ENCODE data around the gene ABHD13.
"Not testable (repeated sequence)": the region's sequence is repeated elsewhere in the genome, so short reads cannot be mapped to it uniquely, and the experiment has no call there.

Gene ABHD13

DNA sequence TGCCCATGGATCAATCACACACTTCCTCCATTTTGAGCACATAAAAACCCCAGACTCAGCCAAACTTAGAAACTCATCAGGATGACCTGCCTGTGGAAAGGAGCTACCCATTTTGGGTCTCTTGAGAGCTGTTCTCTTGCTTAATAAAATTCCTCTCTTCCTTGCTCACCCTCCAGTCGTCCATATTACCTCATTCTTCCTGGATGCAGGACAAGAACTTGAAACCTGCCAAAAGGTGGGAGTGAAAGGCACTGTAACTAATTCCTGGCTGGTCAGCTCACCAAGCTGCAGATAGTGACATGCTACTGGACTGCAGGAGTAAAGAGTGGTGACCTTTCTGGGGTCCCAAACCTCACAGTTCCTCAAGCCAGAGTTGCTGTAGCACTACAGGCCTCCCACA, 23.0 kb upstream of the ABHD13 start:
- WGBS, 2 experiments (ENCODE audit: insufficient coverage in 2 of 2), result 80% methylated on average over 1 of the region's 1 CpG; no CpG with 5 or more reads in 1 of the 2 experiments
- H3K36me3 ChIP-seq (ENCODE audit: control insufficient read depth, insufficient read depth, low read length), result no peaks in the 10 kb centered on the region
- H3K27ac ChIP-seq (ENCODE audit: low read depth, low read length, severe bottlenecking), result no peak overlapping the region
- no peaks in the 10 kb centered on the region for H3K4me1 ChIP-seq (ENCODE audit: control insufficient read depth, insufficient read depth, low read length, poor library complexity, severe bottlenecking)
- H3K4me3 ChIP-seq (ENCODE audit: extremely low read depth, insufficient read depth, low read length, poor library complexity, severe bottlenecking), result no peak overlapping the region
- peaks cover 14% of the 10 kb centered on the region for H3K9me3 ChIP-seq (ENCODE audit: control insufficient read depth, low read length)

GRCh38 chr13:108195861-108196260, 22.3 kb upstream of the ABHD13 start:
- no peaks in the 10 kb centered on the region for H3K36me3 ChIP-seq (ENCODE audit: control insufficient read depth, insufficient read depth, low read length)
- 70 to 77% methylated on average over 4 to 5 of the region's 5 CpGs for WGBS, 2 experiments (ENCODE audit: insufficient coverage in 2 of 2)
- H3K27ac ChIP-seq (ENCODE audit: low read depth, low read length, severe bottlenecking), result no peak overlapping the region
- H3K4me1 ChIP-seq (ENCODE audit: control insufficient read depth, insufficient read depth, low read length, poor library complexity, severe bottlenecking), result no peaks in the 10 kb centered on the region
- peaks cover 14% of the 10 kb centered on the region for H3K9me3 ChIP-seq (ENCODE audit: control insufficient read depth, low read length)
- no peak overlapping the region for H3K4me3 ChIP-seq (ENCODE audit: extremely low read depth, insufficient read depth, low read length, poor library complexity, severe bottlenecking)

DNA sequence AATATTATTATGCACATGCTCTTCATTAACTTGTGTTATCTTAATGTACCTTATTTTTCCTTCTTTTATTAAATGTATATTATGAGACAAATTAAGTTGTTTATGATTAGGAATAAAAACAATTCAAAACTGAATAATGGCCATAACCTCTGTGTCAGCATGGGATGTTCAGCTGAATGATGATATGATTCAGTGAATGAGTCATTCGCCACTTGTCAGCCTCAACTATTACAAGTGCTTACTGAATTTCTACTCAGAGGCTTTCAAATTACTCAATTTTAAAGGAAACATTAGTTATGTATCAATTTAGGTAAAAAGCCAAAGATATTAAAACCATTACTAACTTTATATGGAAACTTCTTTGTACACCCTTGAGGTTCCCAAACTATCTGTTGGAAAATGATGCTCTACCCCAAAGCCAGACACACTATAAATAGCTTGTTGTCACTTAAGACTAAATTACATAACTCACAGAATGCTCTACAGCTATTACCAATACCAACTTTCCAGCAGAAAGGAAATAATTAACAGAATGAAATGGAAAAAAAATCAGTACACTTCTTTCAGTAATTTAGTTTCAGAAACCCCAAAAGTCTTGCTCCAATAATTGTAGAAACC, 17.3 kb upstream of the ABHD13 start:
- Histone ChIP-seq H3K27ac (ENCODE audit: low read depth, low read length, severe bottlenecking) (no peak overlapping the region), H3K4me3 (ENCODE audit: extremely low read depth, insufficient read depth, low read length, poor library complexity, severe bottlenecking) (no peak overlapping the region), H3K9me3 (ENCODE audit: control insufficient read depth, low read length) (peaks cover 1% of the 10 kb centered on the region), H3K4me1 (ENCODE audit: control insufficient read depth, insufficient read depth, low read length, poor library complexity, severe bottlenecking) (no peaks in the 10 kb centered on the region), H3K36me3 (ENCODE audit: control insufficient read depth, insufficient read depth, low read length) (no peaks in the 10 kb centered on the region)
- no CpG with 5 or more reads among the region's 1 CpG for WGBS, 2 experiments (ENCODE audit: insufficient coverage in 2 of 2)

GRCh38 chr13:108210551-108210950, 7.6 kb upstream of the ABHD13 start:
- Histone ChIP-seq H3K27ac (ENCODE audit: low read depth, low read length, severe bottlenecking) (no peak overlapping the region), H3K9me3 (ENCODE audit: control insufficient read depth, low read length) (no peaks in the 10 kb centered on the region), H3K36me3 (ENCODE audit: control insufficient read depth, insufficient read depth, low read length) (peaks cover 20% of the 10 kb centered on the region), H3K4me1 (ENCODE audit: control insufficient read depth, insufficient read depth, low read length, poor library complexity, severe bottlenecking) (peaks cover 7% of the 10 kb centered on the region), H3K4me3 (ENCODE audit: extremely low read depth, insufficient read depth, low read length, poor library complexity, severe bottlenecking) (no peak overlapping the region)
- 100% methylated on average over 1 of the region's 2 CpGs; no CpG with 5 or more reads in 1 of the 2 experiments for WGBS, 2 experiments (ENCODE audit: insufficient coverage in 2 of 2)

DNA sequence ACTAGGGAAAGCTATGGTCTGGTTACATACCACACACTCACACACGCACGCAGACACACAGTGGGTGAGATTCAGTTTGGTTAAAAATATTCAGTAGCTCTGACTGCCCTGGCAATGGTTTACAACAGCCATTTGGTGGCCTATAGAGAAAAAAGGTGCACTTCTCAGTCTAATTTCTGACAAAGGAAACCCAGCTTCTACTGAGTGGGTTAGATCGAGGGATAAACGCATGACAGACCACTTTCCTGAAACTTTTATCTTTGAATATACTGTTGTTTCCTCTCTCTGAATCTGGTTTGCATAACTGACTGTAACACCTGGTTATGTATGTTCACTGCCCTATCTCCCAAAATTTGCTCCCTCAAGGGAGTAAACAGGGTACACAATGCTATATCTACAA, 5.3 kb upstream of the ABHD13 start:
- H3K9me3 ChIP-seq (ENCODE audit: control insufficient read depth, low read length), result no peaks in the 10 kb centered on the region
- H3K4me1 ChIP-seq (ENCODE audit: control insufficient read depth, insufficient read depth, low read length, poor library complexity, severe bottlenecking), result peaks cover 7% of the 10 kb centered on the region
- WGBS, 2 experiments (ENCODE audit: insufficient coverage in 2 of 2), result 100% methylated on average over 1 of the region's 4 CpGs
- no peak overlapping the region for H3K27ac ChIP-seq (ENCODE audit: low read depth, low read length, severe bottlenecking)
- peaks cover 20% of the 10 kb centered on the region for H3K36me3 ChIP-seq (ENCODE audit: control insufficient read depth, insufficient read depth, low read length)
- H3K4me3 ChIP-seq (ENCODE audit: extremely low read depth, insufficient read depth, low read length, poor library complexity, severe bottlenecking), result no peak overlapping the region

DNA sequence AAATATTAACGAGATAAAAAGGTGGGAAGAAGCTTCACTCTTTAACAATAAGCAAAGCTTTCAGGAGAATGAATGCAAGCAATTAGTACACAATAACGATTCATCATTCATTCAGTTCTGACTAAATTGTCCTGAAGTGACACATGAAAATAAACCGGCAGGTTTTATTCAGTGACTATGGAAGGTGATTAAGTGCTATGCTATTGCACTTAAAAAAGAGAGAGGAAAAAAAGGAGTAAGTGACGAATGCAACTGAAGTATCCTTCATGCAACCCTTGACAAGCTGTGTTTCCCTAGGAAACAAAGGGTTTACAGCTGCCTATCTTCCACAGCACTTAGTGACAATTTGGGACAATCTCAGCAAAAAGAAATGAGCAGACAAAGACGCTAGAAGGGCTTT, 4.2 kb upstream of the ABHD13 start:
- no peaks in the 10 kb centered on the region for H3K9me3 ChIP-seq (ENCODE audit: control insufficient read depth, low read length)
- H3K27ac ChIP-seq (ENCODE audit: low read depth, low read length, severe bottlenecking), result no peak overlapping the region
- 74% methylated on average over 3 of the region's 5 CpGs; no CpG with 5 or more reads in 1 of the 2 experiments for WGBS, 2 experiments (ENCODE audit: insufficient coverage in 2 of 2)
- peaks cover 7% of the 10 kb centered on the region for H3K4me1 ChIP-seq (ENCODE audit: control insufficient read depth, insufficient read depth, low read length, poor library complexity, severe bottlenecking)
- H3K4me3 ChIP-seq (ENCODE audit: extremely low read depth, insufficient read depth, low read length, poor library complexity, severe bottlenecking), result peak overlapping the region; percentile 37
- peaks cover 19% of the 10 kb centered on the region for H3K36me3 ChIP-seq (ENCODE audit: control insufficient read depth, insufficient read depth, low read length)

DNA sequence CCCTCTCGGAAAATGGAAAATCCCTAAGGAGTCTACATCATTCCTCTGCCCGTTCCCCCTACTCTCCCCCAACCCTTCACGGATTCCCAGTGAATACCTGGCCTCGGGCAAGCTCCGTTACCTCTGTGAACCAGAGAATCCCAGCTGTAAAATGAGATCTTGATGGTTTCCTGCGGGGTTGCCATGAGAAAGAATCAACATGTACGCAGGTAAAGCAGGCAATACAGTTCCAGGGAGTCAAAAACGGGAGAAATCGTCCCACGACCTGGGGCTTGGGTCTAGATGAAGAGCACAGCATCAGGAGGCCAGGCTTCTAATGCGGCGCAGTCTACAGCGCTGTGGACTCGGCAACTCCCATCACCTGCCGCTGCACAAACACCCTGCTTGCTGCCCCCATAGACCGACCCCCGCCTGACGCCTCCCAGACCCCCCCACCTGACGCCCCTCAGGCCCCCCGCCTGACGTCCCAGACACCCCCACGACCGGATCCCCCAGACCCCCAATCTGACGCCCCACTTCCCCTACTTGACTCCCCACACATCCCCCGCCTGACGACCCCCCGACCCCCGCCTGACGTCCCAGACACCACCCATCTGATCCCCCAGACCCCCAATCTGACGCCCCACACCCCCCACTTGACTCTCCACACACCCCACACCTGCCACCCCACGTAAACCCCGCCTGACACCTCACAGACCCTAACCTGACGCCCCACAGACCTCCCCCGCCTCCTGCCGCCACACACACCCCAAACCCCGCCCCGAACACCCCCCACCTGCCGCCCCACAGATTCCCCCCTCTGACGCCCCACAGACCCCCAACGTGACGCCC, 3.5 kb upstream of the ABHD13 start:
- WGBS, 2 experiments (ENCODE audit: insufficient coverage in 2 of 2), result 9% methylated on average over 11 of the region's 41 CpGs
- Histone ChIP-seq H3K27ac (ENCODE audit: low read depth, low read length, severe bottlenecking) (no peak overlapping the region), H3K4me1 (ENCODE audit: control insufficient read depth, insufficient read depth, low read length, poor library complexity, severe bottlenecking) (peaks cover 7% of the 10 kb centered on the region), H3K36me3 (ENCODE audit: control insufficient read depth, insufficient read depth, low read length) (peaks cover 11% of the 10 kb centered on the region), H3K4me3 (ENCODE audit: extremely low read depth, insufficient read depth, low read length, poor library complexity, severe bottlenecking) (peak overlapping the region; percentile 37), H3K9me3 (ENCODE audit: control insufficient read depth, low read length) (no peaks in the 10 kb centered on the region)

- H3K9me3 ChIP-seq (ENCODE audit: control insufficient read depth, low read length), result no peaks in the 10 kb centered on the region
- peaks cover 9% of the 10 kb centered on the region for H3K36me3 ChIP-seq (ENCODE audit: control insufficient read depth, insufficient read depth, low read length)
- H3K4me3 ChIP-seq (ENCODE audit: extremely low read depth, insufficient read depth, low read length, poor library complexity, severe bottlenecking), result peak within 1 kb of the TSS; percentile 37
- WGBS, 2 experiments (ENCODE audit: insufficient coverage in 2 of 2), result 0% methylated on average over 4 to 25 of the region's 26 CpGs
- H3K27ac ChIP-seq (ENCODE audit: low read depth, low read length, severe bottlenecking), result no peak within 1 kb of the TSS
- peaks cover 7% of the 10 kb centered on the region for H3K4me1 ChIP-seq (ENCODE audit: control insufficient read depth, insufficient read depth, low read length, poor library complexity, severe bottlenecking)
Measured at GRCh38 chr13:108215436-108215835, 2.8 kb upstream of the ABHD13 start, which contains the start of gene LIG4. TSS of gene LIG4 (minus strand) at chr13:108215536. CDS start at chr13:108211268, 4,268 bp downstream.

- not testable (repeated sequence) for H3K9me3 ChIP-seq (ENCODE audit: control insufficient read depth, low read length); H3K36me3 ChIP-seq (ENCODE audit: control insufficient read depth, insufficient read depth, low read length); H3K4me1 ChIP-seq (ENCODE audit: control insufficient read depth, insufficient read depth, low read length, poor library complexity, severe bottlenecking)
- Histone ChIP-seq H3K4me3 (ENCODE audit: extremely low read depth, insufficient read depth, low read length, poor library complexity, severe bottlenecking) (peak overlapping the region; percentile 94), H3K27ac (ENCODE audit: low read depth, low read length, severe bottlenecking) (peak overlapping the region; percentile 78)
- WGBS, 2 experiments (ENCODE audit: insufficient coverage in 2 of 2), result 86 to 95% methylated on average over 6 to 19 of the region's 27 CpGs
Measured at GRCh38 chr13:108217307-108218043, 717 bp upstream of the ABHD13 start.

GRCh38 chr13:108220041-108220440, 1.8 kb downstream of the ABHD13 start:
- no peaks in the 10 kb centered on the region for H3K4me1 ChIP-seq (ENCODE audit: control insufficient read depth, insufficient read depth, low read length, poor library complexity, severe bottlenecking)
- H3K36me3 ChIP-seq (ENCODE audit: control insufficient read depth, insufficient read depth, low read length), result no peaks in the 10 kb centered on the region
- no peaks in the 10 kb centered on the region for H3K9me3 ChIP-seq (ENCODE audit: control insufficient read depth, low read length)
- H3K4me3 ChIP-seq (ENCODE audit: extremely low read depth, insufficient read depth, low read length, poor library complexity, severe bottlenecking), result no peak overlapping the region
- no peak overlapping the region for H3K27ac ChIP-seq (ENCODE audit: low read depth, low read length, severe bottlenecking)
- WGBS, 2 experiments (ENCODE audit: insufficient coverage in 2 of 2), result no CpG with 5 or more reads among the region's 1 CpG
